Measurements from ENCODE around the gene GRB10.

DNA sequence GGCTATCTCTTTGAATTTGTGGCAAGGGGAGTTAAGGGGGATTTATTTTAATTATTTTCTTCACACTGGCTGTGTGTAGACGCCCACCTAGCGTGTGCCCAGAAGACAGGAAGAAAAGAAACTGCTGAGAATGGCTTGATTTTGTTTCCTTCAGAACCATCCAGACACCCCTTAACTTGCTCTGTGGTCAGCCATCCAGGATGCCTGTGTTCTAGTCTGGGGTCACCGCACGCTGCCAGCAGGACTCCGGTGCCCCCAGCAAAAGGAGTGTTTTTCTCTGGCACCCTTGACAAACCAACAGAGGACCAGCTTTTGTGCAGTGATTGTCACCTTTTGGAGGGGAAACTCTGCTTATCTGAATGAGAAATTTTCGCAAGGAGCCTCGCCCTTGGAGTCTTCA lies 222.8 kb downstream of the GRB10 start:
- TF ChIP-seq, protein P1, sequence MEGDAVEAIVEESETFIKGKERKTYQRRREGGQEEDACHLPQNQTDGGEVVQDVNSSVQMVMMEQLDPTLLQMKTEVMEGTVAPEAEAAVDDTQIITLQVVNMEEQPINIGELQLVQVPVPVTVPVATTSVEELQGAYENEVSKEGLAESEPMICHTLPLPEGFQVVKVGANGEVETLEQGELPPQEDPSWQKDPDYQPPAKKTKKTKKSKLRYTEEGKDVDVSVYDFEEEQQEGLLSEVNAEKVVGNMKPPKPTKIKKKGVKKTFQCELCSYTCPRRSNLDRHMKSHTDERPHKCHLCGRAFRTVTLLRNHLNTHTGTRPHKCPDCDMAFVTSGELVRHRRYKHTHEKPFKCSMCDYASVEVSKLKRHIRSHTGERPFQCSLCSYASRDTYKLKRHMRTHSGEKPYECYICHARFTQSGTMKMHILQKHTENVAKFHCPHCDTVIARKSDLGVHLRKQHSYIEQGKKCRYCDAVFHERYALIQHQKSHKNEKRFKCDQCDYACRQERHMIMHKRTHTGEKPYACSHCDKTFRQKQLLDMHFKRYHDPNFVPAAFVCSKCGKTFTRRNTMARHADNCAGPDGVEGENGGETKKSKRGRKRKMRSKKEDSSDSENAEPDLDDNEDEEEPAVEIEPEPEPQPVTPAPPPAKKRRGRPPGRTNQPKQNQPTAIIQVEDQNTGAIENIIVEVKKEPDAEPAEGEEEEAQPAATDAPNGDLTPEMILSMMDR (IDR thresholded peaks at IDR 0.05): no peak
- TF ChIP-seq POLR2A (IDR thresholded peaks at IDR 0.05) (no peak), EP300 (IDR thresholded peaks at IDR 0.05) (no peak)

All from ovary (tissue), 3 donors.